Measurements from ENCODE around the gene MT1HL1.

- no peak for TF ChIP-seq POLR2AphosphoS5 (IDR thresholded peaks at IDR 0.05)
- TF ChIP-seq POLR2A (IDR thresholded peaks at IDR 0.05): no peak
- TF ChIP-seq CTCF (IDR thresholded peaks at IDR 0.05): no peak
- no peak for TF ChIP-seq EP300 (IDR thresholded peaks at IDR 0.05)
These were observed 9.4 kb upstream of the MT1HL1 start for GRCh38 chr1:237013608-237014007.

All from suprapubic skin (tissue), 4 donors.